CD4-positive, alpha-beta T cell treated with Interleukin-1 beta for 1 hour (primary cell): Measurements from ENCODE around the gene CPNE6.

ENCODE experiments used
- DNase-seq, 2 donors: peaks; one replicate each; pipeline ENCODE4 v3.0.0-alpha.2; 2020 to 2022

Gene CPNE6

DNA sequence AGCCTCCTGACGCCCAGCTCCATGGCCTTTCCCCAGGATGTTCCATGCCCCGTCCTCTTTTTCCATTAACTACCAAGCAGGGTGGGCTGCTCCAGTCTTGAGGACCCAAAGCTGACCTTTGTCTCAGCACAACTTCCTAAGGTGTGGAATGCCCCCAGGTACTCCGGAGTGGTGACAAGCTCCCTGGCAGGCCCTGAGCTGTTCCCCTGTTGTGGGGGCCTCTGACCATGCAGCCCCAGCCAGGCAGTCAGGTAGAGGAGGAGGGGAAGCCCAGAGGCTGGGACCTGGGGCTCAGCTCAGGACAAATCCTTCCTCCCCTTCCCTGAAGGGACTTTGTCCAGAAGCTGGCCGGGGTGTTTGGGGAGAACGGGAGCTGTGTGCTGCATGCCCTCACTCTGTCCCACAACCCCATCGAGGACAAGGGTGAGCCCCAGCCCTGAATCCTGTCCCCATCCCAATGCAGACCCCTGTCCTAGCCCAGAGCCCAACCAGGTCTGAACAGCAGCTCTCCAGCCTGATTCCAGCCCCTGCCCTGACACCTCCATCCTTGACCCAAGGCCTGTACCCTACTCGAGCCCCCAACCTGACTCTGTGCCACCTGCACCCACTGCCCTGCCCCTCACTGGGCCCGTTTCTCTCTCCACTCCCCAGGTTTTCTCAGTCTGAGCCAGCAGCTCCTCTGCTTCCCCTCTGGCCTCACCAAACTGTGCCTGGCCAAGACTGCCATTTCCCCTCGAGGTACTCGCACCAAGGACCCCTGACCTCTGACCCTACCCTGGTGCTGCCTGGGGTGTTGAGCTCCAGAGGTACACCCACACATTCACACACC is 15.2 kb upstream of the CPNE6 start:
- DNase-seq = no peak

DNA sequence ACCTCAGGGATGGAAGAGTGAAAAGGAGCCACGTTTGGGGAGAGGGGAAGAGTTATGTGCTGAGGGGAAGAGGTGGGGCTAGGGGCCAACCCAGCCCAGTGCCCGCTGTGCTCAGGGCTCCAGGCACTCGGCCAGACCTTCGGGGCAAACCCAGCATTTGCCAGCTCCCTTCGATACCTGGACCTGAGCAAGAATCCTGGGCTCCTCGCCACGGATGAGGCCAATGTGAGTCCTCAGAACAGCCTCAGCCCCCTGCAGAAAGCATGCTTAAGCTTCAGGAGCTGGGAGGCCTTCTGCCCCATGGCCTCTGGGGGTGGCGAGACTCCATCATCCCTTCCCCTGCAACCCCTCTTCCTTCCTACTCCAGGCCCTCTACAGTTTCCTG is 14.6 kb upstream of the CPNE6 start:
- no peak for DNase-seq

DNA sequence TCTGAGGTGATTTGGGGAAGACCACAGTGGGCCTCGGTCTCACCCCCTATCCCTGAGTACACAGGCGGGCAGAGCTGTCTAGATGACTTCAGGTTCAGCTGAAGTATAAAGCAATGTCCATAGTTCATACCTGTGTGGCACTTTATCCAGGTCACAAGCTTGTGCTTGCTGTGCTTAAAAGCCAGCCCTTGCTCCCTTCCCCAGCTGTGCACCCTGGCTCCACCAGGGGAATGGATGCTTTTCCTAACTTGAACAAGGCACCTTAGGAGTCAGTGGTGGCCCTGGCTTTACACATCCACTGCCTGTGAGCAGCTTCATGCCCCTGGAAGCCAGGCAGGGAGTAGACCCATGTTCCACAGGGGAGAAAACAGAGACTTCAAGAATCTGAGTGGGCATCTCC is 14.1 kb upstream of the CPNE6 start:
- DNase-seq = no peak

DNA sequence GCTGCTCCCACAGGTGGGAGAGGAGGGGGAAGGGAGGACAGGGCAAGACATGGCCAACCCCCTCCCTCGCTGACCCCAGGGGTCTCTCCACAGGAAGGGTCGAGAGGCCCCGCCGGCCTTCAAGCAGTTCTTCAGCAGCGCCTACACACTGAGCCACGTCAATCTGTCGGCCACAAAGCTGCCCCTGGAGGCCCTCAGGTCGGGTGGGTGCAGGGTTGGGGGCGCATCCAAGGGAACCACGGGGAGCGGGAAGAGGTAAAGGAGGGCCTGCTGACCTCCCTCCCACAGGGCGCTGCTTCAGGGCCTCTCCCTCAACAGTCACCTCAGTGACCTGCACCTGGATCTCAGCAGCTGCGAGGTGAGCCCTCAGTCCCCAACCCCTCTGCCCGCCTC is 13.5 kb upstream of the CPNE6 start:
- DNase-seq = no peak

DNA sequence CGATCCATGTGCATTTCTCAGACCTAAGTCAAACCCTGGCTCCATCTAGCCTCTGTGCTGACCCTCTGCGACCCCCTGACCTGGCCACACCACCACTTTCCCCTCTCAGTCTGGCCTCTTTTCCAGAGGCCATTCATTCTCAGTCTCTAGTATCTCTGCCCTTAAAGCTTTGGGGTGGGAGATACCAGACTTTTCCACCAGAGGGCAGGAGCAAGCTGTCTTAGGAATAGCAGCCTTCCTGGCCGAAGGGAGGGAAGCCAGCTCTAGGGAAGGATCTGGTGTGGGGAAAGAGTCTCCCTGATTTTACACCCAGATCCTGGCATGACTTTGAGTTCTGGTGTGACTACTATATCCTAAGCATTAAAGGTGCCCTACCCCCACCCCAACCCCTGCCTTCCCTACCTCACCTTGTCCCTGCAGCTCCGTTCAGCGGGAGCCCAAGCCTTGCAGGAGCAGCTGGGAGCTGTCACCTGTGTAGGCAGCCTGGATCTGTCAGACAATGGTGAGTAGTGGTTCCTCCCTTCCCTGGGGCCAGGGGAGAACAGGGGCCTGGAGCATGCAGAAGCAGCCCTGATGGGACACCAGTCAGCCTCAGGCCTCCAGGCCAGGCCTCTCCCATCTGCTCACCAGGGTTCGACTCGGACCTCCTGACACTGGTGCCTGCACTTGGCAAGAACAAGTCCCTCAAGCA is 13.0 kb upstream of the CPNE6 start:
- DNase-seq = peak; percentile 53 to 80

DNA sequence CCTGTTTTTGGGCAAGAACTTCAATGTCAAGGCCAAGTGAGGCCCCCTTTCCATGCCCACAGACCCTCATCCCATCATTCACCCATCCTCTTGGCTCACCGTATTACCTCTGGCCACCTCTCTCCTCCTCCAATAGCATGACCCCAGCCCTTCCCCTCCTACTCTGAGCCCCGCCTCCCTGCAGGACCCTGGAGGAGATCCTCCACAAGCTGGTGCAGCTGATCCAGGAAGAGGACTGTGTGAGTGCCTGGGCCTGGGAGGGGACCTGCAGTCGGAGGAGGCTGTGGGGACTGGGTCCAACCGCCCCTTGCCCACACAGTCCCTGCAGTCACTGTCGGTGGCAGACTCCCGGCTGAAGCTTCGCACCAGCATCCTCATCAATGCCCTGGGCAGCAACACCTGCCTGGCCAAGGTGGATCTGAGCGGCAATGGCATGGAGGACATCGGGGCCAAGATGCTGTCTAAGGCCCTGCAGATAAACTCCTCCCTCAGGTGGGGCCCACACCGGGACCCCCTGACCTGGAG is 12.3 kb upstream of the CPNE6 start:
- no peak for DNase-seq

DNA sequence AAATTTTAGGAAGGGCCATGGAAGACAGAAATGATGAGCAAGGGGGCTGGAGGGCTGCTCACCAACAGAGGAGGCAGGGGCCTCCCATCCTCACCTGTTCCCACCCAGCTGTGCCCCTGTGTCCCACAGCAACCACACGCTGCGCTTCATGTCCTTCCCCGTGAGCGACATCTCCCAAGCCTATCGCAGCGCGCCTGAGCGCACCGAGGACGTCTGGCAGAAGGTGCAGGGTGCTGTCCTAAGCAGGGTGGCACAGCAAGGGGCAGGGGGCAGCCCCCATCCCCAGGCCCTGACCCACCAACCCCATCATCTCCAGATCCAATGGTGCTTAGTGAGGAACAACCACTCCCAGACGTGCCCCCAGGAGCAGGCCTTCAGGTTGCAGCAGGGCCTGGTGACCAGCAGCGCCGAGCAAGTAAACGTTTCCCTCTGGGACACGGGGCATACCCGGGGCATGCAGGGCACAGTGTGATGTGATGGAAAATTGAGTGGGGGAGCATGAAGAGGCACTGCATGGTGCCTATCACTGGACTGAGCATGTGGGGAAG is 11.4 kb upstream of the CPNE6 start:
- no peak for DNase-seq

DNA sequence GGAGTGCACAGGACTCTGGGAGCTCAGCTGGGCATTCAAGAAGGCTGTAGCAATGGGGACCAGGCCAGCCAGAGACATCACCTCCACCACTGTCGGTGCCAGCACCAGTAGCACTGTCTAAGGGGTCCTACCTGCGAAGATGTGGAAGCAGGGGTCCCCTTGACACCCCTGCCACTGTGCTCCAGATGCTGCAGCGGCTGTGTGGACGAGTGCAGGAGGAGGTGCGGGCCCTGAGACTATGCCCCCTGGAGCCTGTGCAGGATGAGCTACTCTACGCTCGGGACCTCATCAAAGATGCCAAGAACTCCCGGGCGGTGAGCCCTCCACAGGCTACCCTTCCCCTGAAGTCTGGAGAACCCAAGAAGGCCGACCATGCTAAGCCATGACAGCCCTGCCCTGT is 10.9 kb upstream of the CPNE6 start:
- no peak for DNase-seq

DNA sequence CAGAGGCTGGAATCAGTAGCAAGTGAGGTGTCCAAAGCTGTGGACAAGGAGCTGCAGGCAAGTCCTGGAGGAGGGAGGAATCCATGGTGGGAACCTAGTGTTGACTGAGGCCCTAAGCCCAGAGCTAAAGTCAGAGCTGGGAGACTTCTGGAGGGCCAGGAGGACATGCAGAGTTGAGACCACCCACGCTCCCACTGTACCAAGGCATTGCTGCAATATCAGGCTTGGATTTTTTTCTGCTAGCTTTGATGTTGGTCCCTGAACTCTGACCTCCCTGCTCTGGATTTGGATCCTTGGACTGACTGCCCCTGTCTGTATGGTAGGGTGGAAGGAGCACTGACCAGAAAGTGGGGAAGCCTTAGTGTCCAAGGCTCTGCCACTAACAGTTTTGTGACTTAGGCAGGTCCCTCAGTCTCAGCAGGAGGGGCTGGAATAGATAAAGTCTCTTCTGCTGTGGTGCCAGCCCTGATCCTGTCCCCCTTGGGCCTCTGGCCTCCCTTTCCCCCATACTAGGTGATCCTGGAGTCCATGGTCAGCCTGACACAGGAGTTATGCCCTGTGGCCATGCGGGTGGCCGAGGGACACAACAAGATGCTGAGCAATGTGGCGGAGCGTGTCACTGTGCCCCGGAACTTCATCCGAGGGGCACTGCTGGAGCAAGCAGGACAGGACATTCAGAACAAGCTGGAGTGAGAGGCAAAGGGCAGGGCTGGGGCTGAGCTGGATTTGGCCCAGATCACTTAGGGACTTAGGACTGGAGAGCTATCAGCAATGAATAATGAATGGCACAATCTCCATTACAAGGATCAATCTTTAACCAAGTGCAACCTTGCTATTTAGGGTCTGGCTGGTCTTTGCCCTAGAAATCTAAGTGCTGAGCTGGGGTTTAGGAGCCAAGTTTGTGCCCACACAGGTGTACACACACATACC is 10.1 kb upstream of the CPNE6 start:
- no peak for DNase-seq

DNA sequence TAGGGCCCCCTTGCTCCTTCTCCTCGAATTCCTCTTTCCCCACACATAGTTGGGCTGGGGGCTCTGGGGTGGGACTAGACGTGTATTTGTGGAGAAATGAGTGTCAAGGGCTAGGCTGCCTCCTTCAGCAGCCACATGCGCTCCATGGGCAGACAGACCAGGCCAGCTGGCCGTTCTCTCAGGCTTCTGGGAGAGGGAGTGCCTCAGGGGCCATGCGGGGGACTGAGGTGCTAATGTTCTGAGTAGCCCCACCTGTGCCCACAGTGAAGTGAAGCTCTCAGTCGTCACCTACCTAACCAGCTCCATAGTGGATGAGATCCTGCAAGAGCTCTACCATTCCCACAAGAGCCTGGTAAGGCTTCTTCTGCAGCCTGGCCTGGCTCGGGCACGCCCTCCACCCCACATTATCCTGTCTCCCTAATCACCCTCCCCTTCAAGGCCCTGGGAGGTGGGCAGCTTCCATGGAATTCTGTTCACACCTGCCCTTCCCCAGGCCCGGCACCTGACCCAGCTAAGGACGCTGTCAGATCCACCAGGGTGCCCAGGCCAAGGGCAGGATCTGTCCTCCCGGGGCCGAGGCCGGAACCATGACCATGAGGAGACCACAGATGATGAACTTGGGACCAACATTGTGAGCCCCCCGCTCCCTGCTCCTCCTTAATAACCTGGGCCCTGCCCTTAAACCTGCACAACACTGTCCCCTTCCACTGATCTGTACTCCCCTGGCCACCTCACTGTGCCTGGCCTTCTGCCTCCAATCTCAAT is 9.0 kb upstream of the CPNE6 start:
- no peak for DNase-seq

DNA sequence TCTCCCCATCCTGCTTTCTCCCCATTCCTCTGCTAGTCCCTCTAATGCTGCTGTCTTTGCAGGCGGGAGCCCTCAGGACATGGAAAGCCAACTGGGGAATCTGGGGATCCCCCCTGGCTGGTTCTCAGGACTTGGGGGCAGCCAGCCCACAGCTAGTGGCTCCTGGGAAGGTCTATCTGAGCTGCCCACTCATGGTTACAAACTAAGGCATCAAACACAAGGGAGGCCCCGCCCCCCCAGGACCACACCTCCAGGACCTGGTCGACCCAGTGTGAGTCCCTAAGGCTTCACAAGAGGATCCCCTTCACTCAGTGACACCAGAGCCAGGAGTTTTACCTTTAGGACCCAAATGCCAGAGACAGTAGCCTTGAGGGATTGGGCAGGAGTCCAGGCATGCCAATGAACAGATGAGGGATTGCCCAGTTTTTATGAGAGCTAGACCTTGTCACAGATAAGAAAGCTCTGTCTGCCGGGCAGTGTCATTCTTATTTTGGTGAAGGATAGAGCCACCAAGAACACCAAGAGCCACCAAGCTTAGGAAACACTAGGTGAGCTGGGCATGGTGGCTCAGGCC is 8.0 kb upstream of the CPNE6 start:
- no peak for DNase-seq

DNA sequence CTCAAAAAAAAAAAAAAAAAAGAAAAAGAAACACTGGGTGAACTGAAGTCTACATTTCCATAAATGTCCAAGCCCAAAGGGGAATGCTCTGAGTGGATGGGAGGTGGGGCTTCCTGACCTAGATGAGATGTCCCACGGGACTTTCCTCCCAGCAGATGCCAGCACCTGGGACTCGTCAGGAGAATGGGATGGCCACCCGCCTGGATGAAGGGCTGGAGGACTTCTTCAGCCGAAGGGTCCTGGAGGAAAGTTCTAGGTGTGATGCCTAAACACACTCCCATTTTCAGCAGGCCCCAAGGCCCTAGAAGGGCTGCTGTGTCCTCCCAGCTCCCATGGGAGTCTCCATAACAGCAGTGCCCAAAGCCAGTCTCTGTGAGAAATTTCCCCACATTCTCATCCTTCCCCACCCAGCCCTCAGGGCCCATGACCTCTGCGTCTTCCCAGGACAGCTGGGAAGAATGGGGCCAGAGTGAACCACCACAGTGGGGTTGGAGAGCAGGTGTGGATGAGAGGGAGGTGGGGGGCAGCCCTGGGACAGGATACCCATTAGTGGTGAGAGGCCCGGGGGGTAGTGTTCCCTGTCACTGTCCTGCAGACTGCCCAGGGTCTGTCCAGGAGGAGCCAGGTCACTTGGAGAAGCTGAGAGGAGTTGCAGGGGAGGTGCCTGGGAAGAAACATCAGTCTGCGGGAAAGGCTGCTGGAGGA is 7.1 kb upstream of the CPNE6 start:
- no peak for DNase-seq

DNA sequence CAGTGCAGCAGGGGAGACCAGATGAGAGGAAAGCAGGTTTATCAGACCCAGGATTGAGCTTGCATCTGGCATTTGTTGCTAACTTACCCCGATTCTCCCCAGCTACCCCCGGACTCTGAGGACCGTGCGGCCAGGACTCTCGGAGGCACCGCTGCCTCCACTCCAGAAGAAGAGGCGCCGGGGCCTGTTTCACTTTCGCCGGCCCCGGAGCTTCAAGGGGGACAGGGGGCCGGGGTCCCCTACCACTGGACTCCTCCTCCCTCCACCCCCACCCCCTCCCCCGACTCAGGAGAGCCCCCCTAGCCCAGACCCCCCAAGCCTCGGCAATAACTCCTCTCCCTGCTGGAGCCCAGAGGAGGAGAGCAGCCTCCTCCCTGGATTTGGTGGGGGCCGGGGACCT is 6.5 kb upstream of the CPNE6 start:
- DNase-seq = no peak

DNA sequence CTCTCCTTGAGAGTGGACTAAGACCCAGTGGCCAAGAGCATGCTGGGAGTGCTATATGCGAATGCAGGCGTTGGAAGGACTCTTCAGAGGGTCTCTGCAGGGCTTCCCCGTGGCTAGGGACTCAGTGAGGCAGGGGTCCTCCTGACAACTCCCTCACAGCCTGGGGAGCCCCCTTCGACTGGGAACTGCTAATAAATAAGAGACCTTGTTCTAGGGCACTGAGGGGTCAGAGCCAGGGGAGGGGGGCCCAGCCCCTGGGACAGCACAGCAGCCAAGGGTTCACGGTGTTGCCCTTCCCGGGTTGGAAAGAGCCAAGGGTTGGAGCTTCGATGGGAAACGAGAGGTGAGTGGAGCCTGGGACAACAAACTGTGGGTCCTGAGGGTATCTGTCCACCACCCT is 6.0 kb upstream of the CPNE6 start:
- DNase-seq = no peak

DNA sequence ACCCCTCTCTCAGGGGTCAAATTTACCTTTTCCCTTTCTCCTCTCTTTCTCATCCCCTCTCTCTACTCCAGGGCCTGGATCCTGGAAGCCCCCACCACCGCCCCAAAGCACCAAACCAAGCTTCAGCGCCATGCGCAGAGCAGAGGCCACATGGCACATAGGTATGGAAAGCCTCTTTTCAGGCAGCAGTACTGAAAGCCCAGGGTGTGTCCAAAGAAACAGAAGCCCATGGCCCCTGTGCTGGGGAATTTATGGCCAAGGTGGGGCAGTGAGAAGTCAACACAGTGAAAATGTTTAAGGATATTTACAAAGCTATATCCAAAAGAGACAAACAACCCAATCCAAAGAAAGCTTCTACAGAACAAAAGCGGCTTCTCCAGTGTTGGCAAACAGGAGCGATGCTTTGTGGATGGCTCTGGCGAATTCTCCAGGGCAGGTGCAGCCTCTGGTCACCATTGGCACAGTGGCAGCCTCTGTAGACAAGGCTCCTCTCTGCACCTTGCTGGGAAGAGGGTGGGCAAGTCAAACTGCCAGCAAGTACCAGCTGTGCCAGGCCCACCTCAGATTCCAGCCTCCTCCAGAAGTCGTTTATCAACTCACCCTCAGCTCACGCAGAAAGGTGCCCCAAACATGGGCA is 4.7 kb upstream of the CPNE6 start:
- no peak for DNase-seq

DNA sequence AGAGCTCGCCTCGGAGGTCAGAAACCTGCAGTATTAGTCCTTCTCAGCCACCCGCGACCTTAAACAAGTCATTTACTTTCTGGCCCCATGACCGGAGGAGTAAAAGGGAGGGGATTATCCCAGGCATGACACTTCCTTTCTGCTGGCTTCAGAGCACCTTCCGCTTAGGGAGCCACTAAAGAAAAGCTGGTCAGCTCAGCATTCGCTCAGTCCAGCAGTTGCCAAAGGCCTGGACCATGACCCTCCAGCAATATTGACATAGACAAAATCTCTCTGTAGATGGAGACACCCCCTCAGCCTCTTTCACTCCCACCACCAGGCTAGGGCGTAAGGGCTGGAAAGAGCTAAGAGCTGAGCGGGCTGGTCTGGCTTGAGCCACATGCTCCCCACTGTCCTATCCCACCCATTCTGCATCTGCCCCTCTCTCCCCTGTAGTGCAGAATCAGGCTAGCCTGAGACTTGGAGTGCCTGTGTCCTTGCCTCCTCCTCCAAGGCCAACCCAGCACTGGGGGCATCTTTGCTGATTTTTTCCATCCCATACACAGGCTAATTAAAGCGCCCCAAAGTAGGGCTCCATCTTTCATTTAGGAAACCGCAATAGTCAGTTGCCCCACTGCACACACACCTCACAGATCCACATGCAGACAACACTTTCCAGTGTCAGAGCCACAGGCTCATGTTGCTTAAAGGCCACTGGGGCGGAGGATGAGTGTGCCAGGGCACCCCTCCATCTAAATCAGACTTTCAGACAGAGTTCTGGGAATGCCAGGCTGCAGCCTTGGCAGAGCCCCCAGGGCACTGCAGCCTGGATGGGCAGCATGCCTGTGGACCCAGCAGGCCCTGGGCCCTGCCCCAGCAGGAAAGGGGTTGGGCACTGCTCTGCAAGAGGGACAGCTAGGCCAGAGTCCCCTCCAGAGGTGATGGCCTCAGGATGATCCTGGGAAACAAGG is 4.0 kb upstream of the CPNE6 start:
- DNase-seq = no peak

DNA sequence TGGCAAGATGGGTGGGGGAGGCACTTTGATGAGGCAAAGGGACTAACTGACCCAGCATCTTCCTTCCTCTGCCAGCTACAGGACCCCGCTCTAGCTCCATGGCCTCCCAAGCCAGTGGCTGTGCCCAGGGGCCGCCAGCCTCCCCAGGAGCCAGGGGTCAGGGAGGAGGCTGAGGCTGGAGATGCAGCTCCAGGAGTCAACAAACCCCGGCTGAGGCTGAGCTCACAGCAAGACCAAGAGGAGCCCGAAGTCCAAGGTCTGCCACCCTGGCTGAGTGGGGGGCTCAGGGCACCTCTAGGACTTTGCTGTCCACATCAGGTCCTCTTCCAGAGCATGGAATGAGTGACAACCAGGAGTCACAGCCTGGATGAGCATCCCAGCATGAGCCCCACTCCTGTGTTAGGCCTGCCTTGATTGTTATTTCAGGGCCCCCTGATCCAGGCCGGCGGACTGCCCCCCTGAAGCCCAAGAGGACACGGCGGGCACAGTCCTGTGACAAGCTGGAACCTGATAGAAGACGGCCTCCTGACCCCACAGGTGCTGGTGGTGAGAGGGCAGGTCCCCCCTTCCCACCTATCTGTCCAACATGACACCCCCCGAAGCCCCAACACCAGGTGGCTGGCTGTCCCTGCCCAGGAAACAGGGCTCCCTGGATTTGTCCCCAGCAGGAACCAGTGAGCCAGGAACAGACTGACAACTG is 2.5 kb upstream of the CPNE6 start:
- no peak for DNase-seq

DNA sequence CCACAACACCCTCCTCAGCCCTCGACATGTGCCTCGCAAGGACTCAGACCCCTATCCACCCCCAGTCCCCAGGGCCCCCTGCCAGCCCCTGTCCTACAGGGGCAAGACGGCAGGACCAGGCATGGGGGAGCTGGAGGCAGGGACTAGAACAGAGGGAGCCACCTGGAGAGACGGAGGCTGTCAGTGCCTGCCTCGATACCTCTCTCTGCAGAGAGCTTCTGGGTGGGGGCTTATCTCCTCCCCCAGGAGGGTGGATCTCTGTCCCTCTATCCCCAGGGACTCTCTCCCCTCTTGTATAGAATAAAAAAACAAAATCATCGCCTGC is 2.0 kb upstream of the CPNE6 start:
- no peak for DNase-seq
